Stomach (tissue), 9 donors: Measurements from ENCODE around the gene PNN. TPM values are rescaled to one million over a fixed set of nuclear protein-coding genes. Genes with fewer than 3 reads are reported as not detected.
"Not testable (repeated sequence)": the region's sequence is repeated elsewhere in the genome, so short reads cannot be mapped to it uniquely, and the experiment has no call there.

Experiments used
- DNase-seq, 2 donors: peaks; one replicate each; pipeline versions ENCODE4 v3.0.0 to v3.0.0-alpha.2; 2013 to 2019
- H3K27ac ChIP-seq, 5 donors: fragments of 200-600 bp in 4 of 5; sonication (generic) in 4 of 5; one replicate each; pipeline ENCODE4 v1.5.1; 2013 to 2019; ENCODE audit warnings: mild to moderate bottlenecking in 1 of 5, moderate library complexity in 1 of 5
- H3K27me3 ChIP-seq, 3 donors: fragments of 200-600 bp; sonication (generic); one replicate each; pipeline ENCODE4 v1.5.1; 2017 to 2019; ENCODE audit warnings: mixed run types in 1 of 3
- H3K36me3 ChIP-seq, 4 donors: fragments of 200-600 bp; sonication (generic); 1 replicate in 3 of 4; 2 replicates in 1 of 4; pipeline ENCODE4 v1.5.1; 2016 to 2019
- H3K4me1 ChIP-seq, 4 donors: fragments of 200-600 bp; sonication (generic); one replicate each; pipeline ENCODE4 v1.5.1; 2016 to 2019
- H3K4me3 ChIP-seq, 4 donors: fragments of 200-600 bp; sonication (generic) in 3 of 4; one replicate each; pipeline ENCODE4 v1.5.1; 2016 to 2019; ENCODE audit warnings: mild to moderate bottlenecking in 1 of 4
- H3K9me3 ChIP-seq, 4 donors: fragments of 200-600 bp; sonication (generic); one replicate each; pipeline ENCODE4 v1.5.1; 2016 to 2019
- CTCF ChIP-seq, 7 experiments: fragments of 450-650 bp in 4 of 7; fragments of 200-600 bp in 3 of 7; sonication (generic) in 3 of 7; IDR thresholded peaks; one replicate each; pipeline ENCODE4 v1.5.1; 2016 to 2019; ENCODE audit warnings: antibody characterized with exemption in 7 of 7, control low read depth in 2 of 7, mild to moderate bottlenecking in 1 of 7
- EP300 ChIP-seq: sonication (generic); formaldehyde crosslinking; IDR thresholded peaks from one replicate; pipeline ENCODE4 v1.6.1; 2017; ENCODE audit warnings: antibody characterized with exemption
- POLR2A ChIP-seq, 4 donors: fragments of 450-650 bp; IDR thresholded peaks; one replicate each; pipeline ENCODE4 v1.6.1; 2016; ENCODE audit warnings: antibody characterized with exemption in 4 of 4, control low read depth in 2 of 4, mild to moderate bottlenecking in 1 of 4, moderate library complexity in 1 of 4
- POLR2AphosphoS5 ChIP-seq, 3 donors: sonication (generic); formaldehyde crosslinking; IDR thresholded peaks; one replicate each; pipeline ENCODE4 v1.6.1; 2016; ENCODE audit warnings: antibody characterized with exemption in 3 of 3
- WGBS, 5 donors: extraction: QIAGEN DNeasy Blood & Tissue Kit in 3 of 5; methylation state at CpG; one replicate each; pipeline versions ENCODE4 v1.1.5 to v1.1.7; 2013 to 2018; 5-methylcytosine and 5-hydroxymethylcytosine counted together
- intact Hi-C: fragments of 100-400 bp; cut with DNase I; formaldehyde crosslinking; loops from one replicate; pipeline ENCODE4 v1.15.1; 2023; ENCODE audit warnings: low total_unique reads
- polyA plus RNA-seq, 3 donors: library from polyadenylated mRNA; stranded (reverse); fragments of 200-250 nt; gene quantifications; one replicate each; pipeline ENCODE4 v1.2.3, GENCODE V29; 2013
- total RNA-seq, 5 donors: library from RNA; depleted of rRNA; stranded (reverse); fragments of >200 nt; gene quantifications; one replicate each; pipeline versions ENCODE4 v1.1.0 to v1.2.3, GENCODE V29; 2014 to 2016
- donor health status: healthy with polysubstance abuse.
- donor health status: Bipolar disorder and iron deficiency.
- donor health status: healthy.

PNN gene
- total and polyA plus RNA-seq, 8 donors = 21.7 to 122 (median 39.4) TPM

- Histone ChIP-seq H3K27ac (no peak overlapping the region), H3K4me3 (no peak overlapping the region), H3K4me1 (peaks cover 0 to 11% (median 3%) of the 10 kb centered on the region in 4 donors), H3K27me3 (no peaks in the 10 kb centered on the region), H3K9me3 (no peaks in the 10 kb centered on the region), H3K36me3 (peaks cover 17 to 34% (median 32%) of the 10 kb centered on the region in 4 donors)
- TF ChIP-seq CTCF (IDR thresholded peaks at IDR 0.05) (no peak), POLR2A (IDR thresholded peaks at IDR 0.05) (no peak), EP300 (no peak), POLR2AphosphoS5 (IDR thresholded peaks at IDR 0.05) (no peak)
- WGBS, 5 donors = 76 to 88% (median 83%) methylated on average over 4 of the region's 4 CpGs
- no peak for DNase-seq
- intact Hi-C loops = no loop called here
Observed at GRCh38 chr14:39186941-39187525, 12.0 kb downstream of the PNN start.

- Histone ChIP-seq H3K27ac (no peak overlapping the region), H3K4me3 (no peak overlapping the region), H3K36me3 (no peaks in the 10 kb centered on the region), H3K4me1 (no peaks in the 10 kb centered on the region), H3K27me3 (no peaks in the 10 kb centered on the region), H3K9me3 (no peaks in the 10 kb centered on the region)
- TF ChIP-seq CTCF (IDR thresholded peaks at IDR 0.05) = no peak
- no peak for TF ChIP-seq EP300
- TF ChIP-seq POLR2AphosphoS5 (IDR thresholded peaks at IDR 0.05) = no peak
- no peak for TF ChIP-seq POLR2A (IDR thresholded peaks at IDR 0.05)
- 81 to 85% (median 84%) methylated on average over 4 to 5 of the region's 5 CpGs for WGBS, 5 donors
- intact Hi-C loops = no loop called here
- peak; percentile 41 to 57 for DNase-seq
Observed at GRCh38 chr14:39203659-39204606, 28.9 kb downstream of the PNN start.

GRCh38 chr14:39207430-39207829 is 32.4 kb downstream of the PNN start:
- H3K4me1 ChIP-seq, intact Hi-C loops, DNase-seq, H3K36me3 ChIP-seq, H3K27me3 ChIP-seq, H3K27ac ChIP-seq, H3K9me3 ChIP-seq, H3K4me3 ChIP-seq: not testable (repeated sequence)
- WGBS, 5 donors = 79 to 95% (median 92%) methylated on average over 2 of the region's 2 CpGs

GRCh38 chr14:39211109-39211741 is 36.2 kb downstream of the PNN start:
- Histone ChIP-seq H3K4me3 (no peak overlapping the region), H3K27me3 (no peaks in the 10 kb centered on the region), H3K9me3 (no peaks in the 10 kb centered on the region), H3K4me1 (no peaks in the 10 kb centered on the region), H3K27ac (no peak overlapping the region), H3K36me3 (no peaks in the 10 kb centered on the region)
- 84 to 90% (median 88%) methylated on average over 15 of the region's 15 CpGs for WGBS, 5 donors
- intact Hi-C loops = no loop called here
- no peak for DNase-seq
- TF ChIP-seq CTCF (IDR thresholded peaks at IDR 0.05) (no peak), POLR2AphosphoS5 (IDR thresholded peaks at IDR 0.05) (no peak), POLR2A (IDR thresholded peaks at IDR 0.05) (no peak), EP300 (no peak)
